Measurements from ENCODE around the gene TSPOAP1.

The TSPOAP1 gene

GRCh38 chr17:58358408-58359172 is 30.0 kb upstream of the TSPOAP1 start:
- TF ChIP-seq REST (IDR thresholded peaks at IDR 0.05; ENCODE audit: insufficient read depth in 1 of 2, low read depth in 2 of 2, low read length in 2 of 2) (no peak), TAF1 (IDR thresholded peaks at IDR 0.05; ENCODE audit: borderline replicate concordance, insufficient read depth, low read length) (no peak), SIN3A (IDR thresholded peaks at IDR 0.05; ENCODE audit: borderline replicate concordance, insufficient read depth, low read length) (no peak), POLR2AphosphoS5 (IDR thresholded peaks at IDR 0.05; ENCODE audit: low read depth, low read length) (no peak), FOXP2 (optimal IDR thresholded peaks at IDR 0.05; ENCODE audit: borderline replicate concordance, extremely low read depth, extremely low read length, insufficient read depth) (no peak)

GRCh38 chr17:58357312-58358297 is 29.0 kb upstream of the TSPOAP1 start:
- no peak for TF ChIP-seq REST (IDR thresholded peaks at IDR 0.05; ENCODE audit: insufficient read depth in 1 of 2, low read depth in 2 of 2, low read length in 2 of 2)
- no peak for TF ChIP-seq POLR2AphosphoS5 (IDR thresholded peaks at IDR 0.05; ENCODE audit: low read depth, low read length)
- no peak for TF ChIP-seq FOXP2 (optimal IDR thresholded peaks at IDR 0.05; ENCODE audit: borderline replicate concordance, extremely low read depth, extremely low read length, insufficient read depth)
- no peak for TF ChIP-seq TAF1 (IDR thresholded peaks at IDR 0.05; ENCODE audit: borderline replicate concordance, insufficient read depth, low read length)
- no peak for TF ChIP-seq SIN3A (IDR thresholded peaks at IDR 0.05; ENCODE audit: borderline replicate concordance, insufficient read depth, low read length)

- no peak for TF ChIP-seq REST (IDR thresholded peaks at IDR 0.05; ENCODE audit: insufficient read depth in 1 of 2, low read depth in 2 of 2, low read length in 2 of 2)
- no peak for TF ChIP-seq FOXP2 (optimal IDR thresholded peaks at IDR 0.05; ENCODE audit: borderline replicate concordance, extremely low read depth, extremely low read length, insufficient read depth)
These were observed 27.6 kb upstream of the TSPOAP1 start for GRCh38 chr17:58356231-58356630.

GRCh38 chr17:58354541-58355216 is 26.1 kb upstream of the TSPOAP1 start:
- TF ChIP-seq TAF1 (IDR thresholded peaks at IDR 0.05; ENCODE audit: borderline replicate concordance, insufficient read depth, low read length): no peak
- TF ChIP-seq POLR2AphosphoS5 (IDR thresholded peaks at IDR 0.05; ENCODE audit: low read depth, low read length): no peak
- TF ChIP-seq SIN3A (IDR thresholded peaks at IDR 0.05; ENCODE audit: borderline replicate concordance, insufficient read depth, low read length): no peak
- TF ChIP-seq FOXP2 (optimal IDR thresholded peaks at IDR 0.05; ENCODE audit: borderline replicate concordance, extremely low read depth, extremely low read length, insufficient read depth): no peak
- TF ChIP-seq REST (IDR thresholded peaks at IDR 0.05; ENCODE audit: insufficient read depth in 1 of 2, low read depth in 2 of 2, low read length in 2 of 2): no peak

All from PFSK-1 (cell line).